ENCODE data around the gene ATP7B.

DNA sequence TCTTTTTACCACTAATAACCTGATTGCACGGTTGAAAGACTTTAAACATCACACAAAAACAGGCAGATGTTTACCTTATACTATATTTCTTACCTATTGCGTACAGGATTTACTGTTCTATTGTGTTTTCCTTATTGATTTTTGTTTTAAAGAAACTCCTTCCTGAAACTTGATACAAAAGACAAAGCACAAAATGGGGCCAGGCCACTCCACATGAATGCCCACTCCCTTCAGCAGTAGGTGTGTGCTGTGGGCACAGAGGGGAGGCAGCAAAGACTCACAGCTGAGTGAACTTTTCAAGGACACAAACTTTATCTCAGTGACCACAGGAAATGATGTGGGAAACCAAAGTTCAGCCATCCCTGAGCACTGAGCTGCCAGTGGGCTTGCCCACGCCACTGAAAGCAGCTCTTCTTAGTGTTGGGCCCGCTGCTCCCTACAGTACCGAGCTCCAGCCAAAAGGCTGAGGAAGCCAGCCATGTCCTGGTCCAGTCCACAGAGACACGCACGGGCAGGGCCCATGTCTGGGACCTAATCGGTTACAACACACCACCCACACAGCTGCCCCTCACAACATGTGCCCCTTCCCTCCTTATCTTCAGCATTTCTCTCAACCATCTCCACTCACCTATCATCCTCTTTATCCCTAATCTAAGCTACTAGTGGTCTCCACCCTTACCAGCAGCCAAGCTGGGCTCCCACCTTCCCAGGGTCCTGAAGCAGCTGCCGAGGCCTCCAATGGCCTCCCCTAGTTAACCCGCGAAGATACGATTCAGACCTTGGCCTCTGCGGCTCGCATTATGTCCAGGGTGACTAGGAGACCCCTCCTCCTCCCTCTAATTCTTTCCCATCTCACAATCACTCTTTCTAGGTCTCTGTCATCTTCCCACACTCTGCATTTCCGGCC, 39.5 kb downstream of the ATP7B start:
- TF ChIP-seq, protein P1, sequence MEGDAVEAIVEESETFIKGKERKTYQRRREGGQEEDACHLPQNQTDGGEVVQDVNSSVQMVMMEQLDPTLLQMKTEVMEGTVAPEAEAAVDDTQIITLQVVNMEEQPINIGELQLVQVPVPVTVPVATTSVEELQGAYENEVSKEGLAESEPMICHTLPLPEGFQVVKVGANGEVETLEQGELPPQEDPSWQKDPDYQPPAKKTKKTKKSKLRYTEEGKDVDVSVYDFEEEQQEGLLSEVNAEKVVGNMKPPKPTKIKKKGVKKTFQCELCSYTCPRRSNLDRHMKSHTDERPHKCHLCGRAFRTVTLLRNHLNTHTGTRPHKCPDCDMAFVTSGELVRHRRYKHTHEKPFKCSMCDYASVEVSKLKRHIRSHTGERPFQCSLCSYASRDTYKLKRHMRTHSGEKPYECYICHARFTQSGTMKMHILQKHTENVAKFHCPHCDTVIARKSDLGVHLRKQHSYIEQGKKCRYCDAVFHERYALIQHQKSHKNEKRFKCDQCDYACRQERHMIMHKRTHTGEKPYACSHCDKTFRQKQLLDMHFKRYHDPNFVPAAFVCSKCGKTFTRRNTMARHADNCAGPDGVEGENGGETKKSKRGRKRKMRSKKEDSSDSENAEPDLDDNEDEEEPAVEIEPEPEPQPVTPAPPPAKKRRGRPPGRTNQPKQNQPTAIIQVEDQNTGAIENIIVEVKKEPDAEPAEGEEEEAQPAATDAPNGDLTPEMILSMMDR (conservative IDR thresholded peaks at IDR 0.05; ENCODE audit: low read depth, low read length), result no peak
- TF ChIP-seq CEBPB (IDR thresholded peaks at IDR 0.05; ENCODE audit: low read depth, low read length) (no peak), SMC3 (IDR thresholded peaks at IDR 0.05; ENCODE audit: low read depth, low read length) (no peak), MAZ (IDR thresholded peaks at IDR 0.05; ENCODE audit: borderline replicate concordance, low read depth, low read length) (no peak), NFE2L2 (IDR thresholded peaks at IDR 0.05; ENCODE audit: low read depth, low read length) (no peak), POLR2A (IDR thresholded peaks at IDR 0.05; ENCODE audit: low read depth, low read length) (no peak), RAD21 (IDR thresholded peaks at IDR 0.05; ENCODE audit: low read length) (no peak), MXI1 (IDR thresholded peaks at IDR 0.05; ENCODE audit: borderline replicate concordance, low read depth, low read length) (no peak), MAFK (IDR thresholded peaks at IDR 0.05; ENCODE audit: low read depth, low read length) (no peak), RFX5 (IDR thresholded peaks at IDR 0.05; ENCODE audit: low read depth, low read length) (no peak), BHLHE40 (IDR thresholded peaks at IDR 0.05; ENCODE audit: low read depth, low read length) (no peak), RCOR1 (IDR thresholded peaks at IDR 0.05; ENCODE audit: insufficient replicate concordance, low read length) (no peak), FOS (IDR thresholded peaks at IDR 0.05; ENCODE audit: low read depth, low read length) (no peak)
- TF ChIP-seq, protein P2, sequence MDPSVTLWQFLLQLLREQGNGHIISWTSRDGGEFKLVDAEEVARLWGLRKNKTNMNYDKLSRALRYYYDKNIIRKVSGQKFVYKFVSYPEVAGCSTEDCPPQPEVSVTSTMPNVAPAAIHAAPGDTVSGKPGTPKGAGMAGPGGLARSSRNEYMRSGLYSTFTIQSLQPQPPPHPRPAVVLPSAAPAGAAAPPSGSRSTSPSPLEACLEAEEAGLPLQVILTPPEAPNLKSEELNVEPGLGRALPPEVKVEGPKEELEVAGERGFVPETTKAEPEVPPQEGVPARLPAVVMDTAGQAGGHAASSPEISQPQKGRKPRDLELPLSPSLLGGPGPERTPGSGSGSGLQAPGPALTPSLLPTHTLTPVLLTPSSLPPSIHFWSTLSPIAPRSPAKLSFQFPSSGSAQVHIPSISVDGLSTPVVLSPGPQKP (IDR thresholded peaks at IDR 0.05; ENCODE audit: borderline replicate concordance, low read depth, low read length), result no peak

Measured in IMR-90 (cell line).